NCI-H510A treated with DMSO at 0.1 percent for 48 hours (cell line): ENCODE results near the gene FZD7.
A peak's percentile ranks its signal among the peaks of the same experiment; 100 is the strongest.

Experiments
- DNase-seq: peaks from one replicate; lab custom pipeline; 2025; lab: John Stamatoyannopoulos, UW

The FZD7 gene

GRCh38 chr2:202037086-202037485 lies 3.4 kb downstream of the FZD7 start:
- no peak for DNase-seq

- no peak for DNase-seq
Measured at GRCh38 chr2:202038471-202039277, 5.0 kb downstream of the FZD7 start.

GRCh38 chr2:202039278-202040078 lies 5.8 kb downstream of the FZD7 start:
- no peak for DNase-seq

GRCh38 chr2:202040079-202040844 lies 6.6 kb downstream of the FZD7 start:
- no peak for DNase-seq

- no peak for DNase-seq
Measured at GRCh38 chr2:202042444-202042843, 8.8 kb downstream of the FZD7 start.

- DNase-seq: no peak
Measured at GRCh38 chr2:202043475-202043874, 9.8 kb downstream of the FZD7 start.

- no peak for DNase-seq
Measured at GRCh38 chr2:202044777-202045176, 11.1 kb downstream of the FZD7 start.

GRCh38 chr2:202046572-202046971 lies 12.9 kb downstream of the FZD7 start:
- no peak for DNase-seq

- no peak for DNase-seq
Measured at GRCh38 chr2:202049092-202049728, 15.6 kb downstream of the FZD7 start.

- DNase-seq: no peak
Measured at GRCh38 chr2:202049840-202050239, 16.2 kb downstream of the FZD7 start.

GRCh38 chr2:202050652-202051051 lies 17.0 kb downstream of the FZD7 start:
- DNase-seq: no peak

GRCh38 chr2:202051499-202052161 lies 18.0 kb downstream of the FZD7 start:
- no peak for DNase-seq

- DNase-seq: no peak
Measured at GRCh38 chr2:202052235-202052634, 18.6 kb downstream of the FZD7 start.

- peak; percentile 36 for DNase-seq
Measured at GRCh38 chr2:202054679-202055078, 21.0 kb downstream of the FZD7 start.

GRCh38 chr2:202056611-202057010 lies 23.0 kb downstream of the FZD7 start:
- DNase-seq: peak; percentile 38

- DNase-seq: no peak
Measured at GRCh38 chr2:202060218-202060617, 26.6 kb downstream of the FZD7 start.

- DNase-seq: no peak
Measured at GRCh38 chr2:202061695-202062094, 28.0 kb downstream of the FZD7 start.

GRCh38 chr2:202064171-202064880 lies 30.7 kb downstream of the FZD7 start:
- DNase-seq: peak; percentile 21

GRCh38 chr2:202064881-202065230 lies 31.2 kb downstream of the FZD7 start:
- no peak for DNase-seq

GRCh38 chr2:202065876-202066275 lies 32.2 kb downstream of the FZD7 start:
- no peak for DNase-seq

- no peak for DNase-seq
Measured at GRCh38 chr2:202066875-202067274, 33.2 kb downstream of the FZD7 start.
